Limb (tissue), 2 donors: Measurements from ENCODE around the gene ANKRD33B.
"Not testable (repeated sequence)": the region's sequence is repeated elsewhere in the genome, so short reads cannot be mapped to it uniquely, and the experiment has no call there.

ENCODE experiments used
- DNase-seq, 2 donors: peaks; one replicate each; pipeline ENCODE4 v3.0.0-alpha.2; 2016; ENCODE audit errors: extremely low spot score in 2 of 2

The ANKRD33B gene

GRCh38 chr5:10536931-10537579 is 26.8 kb upstream of the ANKRD33B start:
- DNase-seq: no peak

- DNase-seq: no peak
Measured at GRCh38 chr5:10537624-10538023, 26.2 kb upstream of the ANKRD33B start.

- no peak for DNase-seq
Measured at GRCh38 chr5:10538103-10538788, 25.6 kb upstream of the ANKRD33B start.

- DNase-seq: no peak
Measured at GRCh38 chr5:10538789-10539686, 24.8 kb upstream of the ANKRD33B start.

- no peak for DNase-seq
Measured at GRCh38 chr5:10539687-10539998, 24.2 kb upstream of the ANKRD33B start.

GRCh38 chr5:10540036-10540544 is 23.8 kb upstream of the ANKRD33B start:
- no peak for DNase-seq

- DNase-seq: no peak
Measured at GRCh38 chr5:10540951-10541646, 22.8 kb upstream of the ANKRD33B start.

GRCh38 chr5:10542055-10542550 is 21.8 kb upstream of the ANKRD33B start:
- no peak for DNase-seq

- DNase-seq: no peak
Measured at GRCh38 chr5:10543585-10544040, 20.3 kb upstream of the ANKRD33B start.

GRCh38 chr5:10545084-10545483 is 18.8 kb upstream of the ANKRD33B start:
- DNase-seq: no peak

GRCh38 chr5:10546186-10546585 is 17.7 kb upstream of the ANKRD33B start:
- DNase-seq: no peak

- no peak for DNase-seq
Measured at GRCh38 chr5:10548418-10549122, 15.3 kb upstream of the ANKRD33B start.

- not testable (repeated sequence) for DNase-seq
Measured at GRCh38 chr5:10549123-10549514, 14.8 kb upstream of the ANKRD33B start.

- DNase-seq: no peak
Measured at GRCh38 chr5:10550222-10550995, 13.5 kb upstream of the ANKRD33B start.

- DNase-seq: no peak
Measured at GRCh38 chr5:10551782-10552138, 12.1 kb upstream of the ANKRD33B start.

GRCh38 chr5:10552183-10553143 is 11.4 kb upstream of the ANKRD33B start:
- DNase-seq: no peak

GRCh38 chr5:10553476-10553875 is 10.4 kb upstream of the ANKRD33B start:
- DNase-seq: no peak

- DNase-seq: peak in 1 of 2 donors; percentile 21
Measured at GRCh38 chr5:10555277-10555684, 8.6 kb upstream of the ANKRD33B start.
